Erythroblast (primary cell): ENCODE measurements around the gene MYF5.

Experiments used
- GATA1 ChIP-seq: IDR thresholded peaks from 2 replicates; pipeline ENCODE4 v1.6.1; 2011; ENCODE audit warnings: low read depth, mild to moderate bottlenecking, control low read depth, low read length, moderate library complexity
- POLR2A ChIP-seq: IDR thresholded peaks from 2 replicates; pipeline ENCODE4 v1.6.1; 2011; ENCODE audit warnings: mild to moderate bottlenecking, low read length

DNA sequence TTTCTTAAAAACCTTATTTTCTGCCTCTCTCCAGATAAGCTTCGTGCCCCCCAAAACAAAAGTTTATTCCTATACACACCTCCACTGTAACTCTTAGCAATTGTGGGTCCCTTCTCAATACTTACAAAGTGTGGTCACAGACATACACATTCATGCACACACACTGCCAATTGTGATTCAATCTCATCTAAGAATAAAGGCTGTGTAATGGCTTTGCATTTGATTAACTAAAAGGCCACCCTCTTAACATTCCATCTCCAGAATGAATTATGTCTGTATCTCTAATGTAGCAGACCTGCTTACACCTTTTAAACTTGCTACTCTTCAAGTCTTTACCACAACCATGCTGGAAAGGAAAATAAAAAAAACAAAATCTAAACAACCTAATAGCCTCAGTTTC is 49.5 kb downstream of the MYF5 start:
- TF ChIP-seq POLR2A (no peak), GATA1 (no peak)
